Adrenal gland (tissue), 12 donors: ENCODE measurements around the gene PTPRN2. TPM values are rescaled to one million over a fixed set of nuclear protein-coding genes. Genes with fewer than 3 reads are reported as not detected.

Experiments used
- DNase-seq, 7 donors: peaks; one replicate each; pipeline ENCODE4 v3.0.0-alpha.2; 2019 to 2020
- H3K27ac ChIP-seq, 5 donors: fragments of 200-600 bp; sonication (generic) in 4 of 5; 1 replicate in 3 of 5; 2 replicates in 2 of 5; pipeline versions ENCODE4 v1.5.1 to v1.8.0; 2016 to 2020; ENCODE audit warnings: mild to moderate bottlenecking in 1 of 5
- H3K27me3 ChIP-seq: fragments of 200-600 bp; 2 replicates; pipeline ENCODE4 v1.8.0; 2021
- H3K36me3 ChIP-seq, 2 donors: fragments of 200-600 bp; replicated peaks in 1 of 2; 1 replicate in 1 of 2; 2 replicates in 1 of 2; pipeline versions ENCODE4 v1.5.1 to v1.8.0; 2018 to 2022
- H3K4me1 ChIP-seq, 2 donors: fragments of 200-600 bp; replicated peaks in 1 of 2; 1 replicate in 1 of 2; 2 replicates in 1 of 2; pipeline versions ENCODE4 v1.5.1 to v1.8.0; 2018 to 2021
- H3K4me3 ChIP-seq, 4 donors: fragments of 200-600 bp; sonication (generic) in 3 of 4; one replicate each; pipeline ENCODE4 v1.5.1; 2016 to 2018
- H3K9me3 ChIP-seq, 3 donors: fragments of 200-600 bp; sonication (generic) in 1 of 3; replicated peaks in 1 of 3; 1 replicate in 2 of 3; 2 replicates in 1 of 3; pipeline versions ENCODE4 v1.5.1 to v1.8.0; 2016 to 2021
- CTCF ChIP-seq, 6 experiments: fragments of 450-650 bp in 4 of 6; fragments of 200-600 bp in 2 of 6; sonication (generic) in 1 of 6; IDR thresholded peaks; 1 replicate in 5 of 6; 2 replicates in 1 of 6; pipeline versions ENCODE4 v1.5.1 to v1.8.0; 2016 to 2021; ENCODE audit warnings: antibody characterized with exemption in 6 of 6, mild to moderate bottlenecking in 2 of 6, moderate library complexity in 1 of 6
- POLR2A ChIP-seq, 2 donors: fragments of 450-650 bp; IDR thresholded peaks; one replicate each; pipeline ENCODE4 v1.6.1; 2017; ENCODE audit warnings: antibody characterized with exemption in 2 of 2, mild to moderate bottlenecking in 2 of 2, moderate library complexity in 1 of 2
- WGBS, 4 donors: extraction: QIAGEN DNeasy Blood & Tissue Kit in 2 of 4; methylation state at CpG; one replicate each; pipeline versions ENCODE4 v1.1.5 to v1.1.7; 2013 to 2017; 5-methylcytosine and 5-hydroxymethylcytosine counted together
- intact Hi-C, 2 donors: fragments of 100-400 bp; cut with DNase I; formaldehyde crosslinking; loops; one replicate each; pipeline versions ENCODE4 v1.14.1 to v1.15.0; 2022 to 2023
- polyA plus RNA-seq, 3 donors: library from polyadenylated mRNA; stranded (reverse); fragments of 200-250 nt in 2 of 3; fragments of 350-450 nt in 1 of 3; fragmentation: Illumina TruSeq in 1 of 3; extraction: RNeasy Lipid Tissue Mini Kit (QIAGEN cat#74804) in 1 of 3; gene quantifications; one replicate each; pipeline ENCODE4 v1.2.3, GENCODE V29; 2013 to 2014
- total RNA-seq, 9 donors: library from RNA; depleted of rRNA in 4 of 9; stranded (reverse); fragments of >200 nt in 4 of 9; fragments of 120-200 nt in 1 of 9; fragmentation: NEBNext Ultra II Directional in 1 of 9; extraction: Animal tissue kit (Norgen Biotek cat#: 25700) in 1 of 9; gene quantifications; one replicate each; pipeline versions ENCODE4 v1.1.0 to v1.2.4, GENCODE V29; 2013 to 2023
- donor health status: healthy with polysubstance abuse.
- donor health status: Bipolar disorder and iron deficiency.
- donor health status: DM: yes; HTN: yes; CAD: no.
- donor health status: DM: no; HTN: no; CAD: no.
- donor health status: DM: no; HTN: no; CAD: no.
- donor health status: DM: yes; HTN: yes; CAD: no.

The PTPRN2 gene
- total and polyA plus RNA-seq, 12 donors = 2.2 to 16.2 (median 3.4) TPM

- H3K9me3 ChIP-seq = no peaks in the 10 kb centered on the region
- H3K36me3 ChIP-seq = no peaks in the 10 kb centered on the region
- TF ChIP-seq POLR2A (IDR thresholded peaks at IDR 0.05) (no peak), CTCF (IDR thresholded peaks at IDR 0.05) (no peak)
- WGBS, 4 donors = 65 to 76% (median 70%) methylated on average over 18 to 34 of the region's 34 CpGs
- no peaks in the 10 kb centered on the region for H3K4me1 ChIP-seq
- no peak overlapping the region for H3K27ac ChIP-seq
- H3K27me3 ChIP-seq = no peaks in the 10 kb centered on the region
- intact Hi-C loops = no loop called here
- no peak for DNase-seq
- H3K4me3 ChIP-seq = no peak overlapping the region
Measured at GRCh38 chr7:158252837-158253669, 334.6 kb downstream of the PTPRN2 start.

GRCh38 chr7:158252081-158252836 lies 335.4 kb downstream of the PTPRN2 start:
- Histone ChIP-seq H3K9me3 (no peaks in the 10 kb centered on the region), H3K4me1 (no peaks in the 10 kb centered on the region), H3K36me3 (no peaks in the 10 kb centered on the region), H3K27ac (no peak overlapping the region), H3K27me3 (no peaks in the 10 kb centered on the region), H3K4me3 (no peak overlapping the region)
- no peak for TF ChIP-seq CTCF (IDR thresholded peaks at IDR 0.05)
- no peak for TF ChIP-seq POLR2A (IDR thresholded peaks at IDR 0.05)
- 74 to 80% (median 78%) methylated on average over 18 to 23 of the region's 23 CpGs for WGBS, 4 donors
- intact Hi-C loops = no loop called here
- peak in 1 of 7 donors; percentile 45 for DNase-seq

GRCh38 chr7:158251061-158251965 lies 336.3 kb downstream of the PTPRN2 start:
- H3K36me3 ChIP-seq = no peaks in the 10 kb centered on the region
- no peak for TF ChIP-seq CTCF (IDR thresholded peaks at IDR 0.05)
- TF ChIP-seq POLR2A (IDR thresholded peaks at IDR 0.05) = no peak
- H3K27me3 ChIP-seq = no peaks in the 10 kb centered on the region
- H3K9me3 ChIP-seq = no peaks in the 10 kb centered on the region
- intact Hi-C loops = no loop called here
- H3K4me3 ChIP-seq = no peak overlapping the region
- H3K4me1 ChIP-seq = no peaks in the 10 kb centered on the region
- 74 to 81% (median 79%) methylated on average over 18 of the region's 18 CpGs for WGBS, 4 donors
- no peak overlapping the region for H3K27ac ChIP-seq
- DNase-seq = peak in 1 of 7 donors; percentile 20
